ENCODE results near the gene IGF2R. TPM values are rescaled to one million over a fixed set of nuclear protein-coding genes. Genes with fewer than 3 reads are reported as not detected.

IGF2R gene
- total RNA-seq, 2 experiments from 2014 or later: 19.3 to 37.6 TPM

DNA sequence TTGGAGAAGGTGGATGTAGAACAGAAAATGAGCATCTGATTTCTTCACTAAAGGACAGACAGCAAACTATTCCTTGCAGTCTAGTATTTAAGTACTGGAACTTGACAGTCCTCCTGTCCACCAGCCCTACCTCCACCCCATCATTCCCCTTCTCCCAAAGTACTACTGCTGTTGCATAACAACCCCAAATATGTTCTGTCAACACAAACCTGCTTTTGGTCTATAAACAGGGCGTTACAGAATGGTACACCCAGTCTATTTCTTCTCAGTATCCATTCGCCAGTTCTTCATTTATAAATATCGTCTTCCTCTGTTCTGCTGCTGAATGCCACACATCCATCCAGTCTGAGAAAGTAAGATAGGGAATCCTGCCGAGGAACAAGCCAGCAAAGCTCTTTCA is 125.1 kb downstream of the IGF2R start:
- Histone ChIP-seq H3K27ac (ENCODE audit: low read depth, low read length, poor library complexity, severe bottlenecking) (no peak overlapping the region), H3K4me3 (ENCODE audit: low read depth, low read length, poor library complexity, severe bottlenecking) (no peak overlapping the region), H3K4me2 (ENCODE audit: low read length) (no peak overlapping the region), H3K9me2 (ENCODE audit: insufficient read depth, low read length) (no peaks in the 10 kb centered on the region), H3K36me3 (ENCODE audit: insufficient read depth, low read length) (peaks cover 39% of the 10 kb centered on the region), H3K79me2 (ENCODE audit: insufficient read depth, low read depth, low read length) (no peaks in the 10 kb centered on the region), H2AFZ (ENCODE audit: low read length) (no peak overlapping the region), H3K9me3 (ENCODE audit: low read length) (no peaks in the 10 kb centered on the region), H4K20me1 (ENCODE audit: insufficient read depth, low read length) (no peaks in the 10 kb centered on the region), H3K4me1 (ENCODE audit: insufficient read depth, low read length, poor library complexity, severe bottlenecking) (no peaks in the 10 kb centered on the region)
- ChIA-PET CTCF (ENCODE audit: unreplicated experiment) (no interaction called here), POLR2A (interaction anchor here (0.6 kb wide), 1 partner anchor 38 kb away, joined by 3 read pairs; no protein-coding TSS in a partner anchor)
- TF ChIP-seq CTCF (conservative IDR thresholded peaks at IDR 0.05; ENCODE audit: low read length) (no peak), EZH2phosphoT487 (IDR thresholded peaks at IDR 0.05; ENCODE audit: borderline replicate concordance, low read depth, low read length) (no peak)
- no TSS peak for BruUV-seq (replicated peaks)
- DNase-seq (ENCODE audit: low spot score): no peak
- intact Hi-C loops (cut with micrococcal nuclease; ENCODE audit: unreplicated experiment): no loop called here

DNA sequence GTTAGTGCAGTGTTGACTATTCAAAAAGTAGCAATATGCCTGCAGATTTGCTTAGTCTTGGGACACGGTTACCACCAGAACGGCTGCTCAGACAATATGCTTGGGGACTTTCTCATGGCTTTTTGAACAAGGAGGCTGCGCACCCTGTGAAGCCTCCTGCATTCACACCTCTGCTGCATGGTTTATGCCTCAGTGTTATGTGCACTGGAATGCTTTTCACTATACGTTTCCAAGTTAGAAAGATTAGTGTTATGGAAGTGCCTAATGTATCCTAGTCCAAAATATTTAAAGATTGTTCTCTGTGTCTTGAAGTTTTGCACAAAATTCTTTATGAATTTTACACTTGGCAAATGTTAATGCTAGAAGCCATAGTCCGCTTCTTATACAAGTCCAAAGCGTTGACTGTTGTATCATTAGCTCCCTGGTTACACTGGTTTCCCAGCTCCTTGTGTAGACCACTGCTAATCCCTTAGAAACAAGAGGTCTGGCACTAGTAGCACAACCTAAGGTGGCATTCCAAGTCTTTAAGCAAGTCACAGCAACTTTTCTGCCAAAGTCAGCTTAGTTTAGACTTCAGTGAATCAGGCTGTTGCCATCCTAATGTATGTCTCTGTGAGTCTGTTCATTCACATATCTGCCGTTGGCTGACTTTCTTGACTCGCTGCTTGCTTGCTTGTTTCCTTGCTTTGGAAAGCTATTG is 126.4 kb downstream of the IGF2R start:
- H3K36me3 ChIP-seq (ENCODE audit: insufficient read depth, low read length): peaks cover 26% of the 10 kb centered on the region
- TF ChIP-seq CTCF (conservative IDR thresholded peaks at IDR 0.05; ENCODE audit: low read length) (no peak), EZH2phosphoT487 (IDR thresholded peaks at IDR 0.05; ENCODE audit: borderline replicate concordance, low read depth, low read length) (no peak)
- H3K4me1 ChIP-seq (ENCODE audit: insufficient read depth, low read length, poor library complexity, severe bottlenecking): no peaks in the 10 kb centered on the region
- H4K20me1 ChIP-seq (ENCODE audit: insufficient read depth, low read length): no peaks in the 10 kb centered on the region
- no peak overlapping the region for H3K27ac ChIP-seq (ENCODE audit: low read depth, low read length, poor library complexity, severe bottlenecking)
- H3K9me3 ChIP-seq (ENCODE audit: low read length): no peaks in the 10 kb centered on the region
- ChIA-PET POLR2A (no interaction called here), CTCF (ENCODE audit: unreplicated experiment) (no interaction called here)
- H2AFZ ChIP-seq (ENCODE audit: low read length): no peak overlapping the region
- DNase-seq (ENCODE audit: low spot score): no peak
- no peak overlapping the region for H3K4me3 ChIP-seq (ENCODE audit: low read depth, low read length, poor library complexity, severe bottlenecking)
- H3K4me2 ChIP-seq (ENCODE audit: low read length): no peak overlapping the region
- H3K79me2 ChIP-seq (ENCODE audit: insufficient read depth, low read depth, low read length): no peaks in the 10 kb centered on the region
- intact Hi-C loops (cut with micrococcal nuclease; ENCODE audit: unreplicated experiment): no loop called here
- no TSS peak for BruUV-seq (replicated peaks)
- H3K9me2 ChIP-seq (ENCODE audit: insufficient read depth, low read length): no peaks in the 10 kb centered on the region
